ENCODE data around the gene SFRP2. TPM values are rescaled to one million over a fixed set of nuclear protein-coding genes. Genes with fewer than 3 reads are reported as not detected.

SFRP2 gene
- polyA plus RNA-seq, 3 donors: 1.3 to 83.0 (median 19.3) TPM

DNA sequence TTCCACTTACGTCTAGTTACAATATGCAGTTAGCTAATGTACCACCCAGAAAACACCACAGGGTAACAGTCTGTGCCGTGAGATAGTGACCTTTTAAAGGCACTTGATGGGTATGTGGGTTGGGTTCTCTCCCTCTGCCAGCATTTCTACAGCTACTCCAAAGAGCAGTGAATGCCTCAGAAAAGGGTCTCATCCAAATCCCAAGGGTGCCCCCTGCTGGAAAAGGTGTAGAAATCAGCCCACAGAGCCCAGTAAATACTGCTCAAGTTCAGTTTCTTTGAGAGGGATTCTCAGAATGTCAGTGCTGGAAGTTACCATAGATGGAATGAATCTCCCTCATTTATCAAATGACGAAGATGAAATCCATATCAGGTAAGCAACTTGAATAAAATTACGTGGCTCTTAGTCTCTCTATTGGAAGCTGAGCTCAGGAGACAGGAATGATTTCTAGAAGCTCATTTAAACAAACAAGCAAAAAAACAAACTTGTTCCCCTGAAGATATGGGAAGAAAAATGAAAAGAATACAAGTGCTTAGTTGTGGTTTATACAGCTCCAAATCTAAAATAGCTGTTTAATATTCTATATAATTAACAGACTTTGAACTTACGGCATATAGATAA lies 38.6 kb downstream of the SFRP2 start:
- no peak overlapping the region for H3K27ac ChIP-seq (ENCODE audit: low read depth, low read length)
- 37 to 43% (median 37%) methylated on average over 5 of the region's 5 CpGs for WGBS, 3 donors

- 45 to 78% (median 46%) methylated on average over 6 of the region's 6 CpGs for WGBS, 3 donors
Observed at GRCh38 chr4:153748378-153748777, 40.5 kb downstream of the SFRP2 start.

GRCh38 chr4:153747406-153747955 lies 41.4 kb downstream of the SFRP2 start:
- H3K27ac ChIP-seq (ENCODE audit: low read depth, low read length): no peak overlapping the region
- WGBS, 3 donors: 60 to 78% (median 66%) methylated on average over 4 of the region's 4 CpGs

More at GRCh38 chr4:153748378-153748777, 40.5 kb downstream of the SFRP2 start:
- no peak overlapping the region for H3K27ac ChIP-seq (ENCODE audit: low read depth, low read length)

- H3K27ac ChIP-seq (ENCODE audit: low read depth, low read length): no peak overlapping the region
Observed at GRCh38 chr4:153745651-153746050, 43.2 kb downstream of the SFRP2 start.

GRCh38 chr4:153741541-153741940 lies 47.3 kb downstream of the SFRP2 start:
- H3K27ac ChIP-seq (ENCODE audit: low read depth, low read length): no peak overlapping the region
- 56 to 71% (median 67%) methylated on average over 2 of the region's 2 CpGs for WGBS, 3 donors

DNA sequence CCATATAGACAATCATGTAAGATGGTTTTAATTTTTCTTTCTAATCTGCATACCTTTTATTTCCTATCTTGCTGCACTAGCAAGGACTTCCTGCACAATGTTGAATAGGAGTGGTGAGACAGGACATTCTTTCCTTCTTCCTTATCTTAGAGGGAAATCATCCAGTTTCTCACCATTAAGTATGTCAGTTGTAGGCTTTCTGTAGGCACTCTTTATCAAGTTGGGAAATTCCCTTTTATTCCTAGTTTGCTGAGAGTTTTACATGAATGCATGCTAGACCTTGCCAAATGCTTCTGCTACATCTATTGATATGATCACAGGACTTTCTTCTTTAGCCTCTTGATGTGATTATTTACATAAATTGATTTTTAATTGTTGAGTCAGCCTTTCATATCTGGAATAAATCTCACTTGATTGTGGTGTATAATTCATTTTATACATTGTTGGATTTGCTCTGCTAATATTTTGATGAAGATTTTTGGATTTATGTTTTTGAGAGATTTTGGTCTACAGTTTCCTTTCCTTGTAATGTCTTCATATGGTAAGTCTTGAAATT lies 52.9 kb downstream of the SFRP2 start:
- no peak overlapping the region for H3K27ac ChIP-seq (ENCODE audit: low read depth, low read length)

- WGBS, 3 donors: 39 to 86% (median 80%) methylated on average over 4 of the region's 4 CpGs
- no peak overlapping the region for H3K27ac ChIP-seq (ENCODE audit: low read depth, low read length)
Observed at GRCh38 chr4:153733751-153734448, 55.0 kb downstream of the SFRP2 start.

DNA sequence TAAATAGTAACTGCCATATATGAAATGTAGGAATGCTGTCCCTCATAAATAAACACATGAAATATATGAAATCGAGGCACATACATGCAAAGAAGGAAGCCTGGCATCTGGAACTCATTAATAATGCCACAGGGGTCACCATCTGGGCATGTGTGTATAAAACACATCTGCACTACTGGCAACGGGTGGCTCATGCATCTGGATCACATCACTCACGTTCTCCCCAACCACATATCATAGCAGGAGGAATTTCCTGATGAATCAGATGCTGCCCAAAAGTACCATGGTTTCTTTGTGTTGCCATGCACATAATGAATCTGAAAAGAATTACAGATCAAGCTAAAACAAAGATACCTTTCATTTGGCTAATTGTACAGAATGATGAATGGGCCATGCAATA lies 57.6 kb downstream of the SFRP2 start:
- WGBS, 3 donors: 32 to 40% (median 37%) methylated on average over 3 of the region's 3 CpGs
- no peak overlapping the region for H3K27ac ChIP-seq (ENCODE audit: low read depth, low read length)

Other genes with a start within 250 kb of the SFRP2 start
- gene TLR2, start 104.8 kb downstream of the SFRP2 start, polyA plus RNA-seq: 10 to 100 TPM in 2 of 3 donors, 1 to 10 TPM in 1; 2.3 to 19.2 (median 11.0) TPM
- 1 to 10 TPM in 2 of 3 donors, under 1 TPM in 1; 0.25 to 2.2 (median 1.7) TPM for gene RNF175, start 29.1 kb downstream of the SFRP2 start, polyA plus RNA-seq

Data from adipose tissue (tissue), 3 donors.